NCI-H748 (cell line): ENCODE measurements around the gene NCKIPSD.

Experiments used
- DNase-seq: peaks from one replicate; lab custom pipeline; 2025; ENCODE audit not compliant: unreplicated experiment; lab: John Stamatoyannopoulos, UW

The NCKIPSD gene

DNA sequence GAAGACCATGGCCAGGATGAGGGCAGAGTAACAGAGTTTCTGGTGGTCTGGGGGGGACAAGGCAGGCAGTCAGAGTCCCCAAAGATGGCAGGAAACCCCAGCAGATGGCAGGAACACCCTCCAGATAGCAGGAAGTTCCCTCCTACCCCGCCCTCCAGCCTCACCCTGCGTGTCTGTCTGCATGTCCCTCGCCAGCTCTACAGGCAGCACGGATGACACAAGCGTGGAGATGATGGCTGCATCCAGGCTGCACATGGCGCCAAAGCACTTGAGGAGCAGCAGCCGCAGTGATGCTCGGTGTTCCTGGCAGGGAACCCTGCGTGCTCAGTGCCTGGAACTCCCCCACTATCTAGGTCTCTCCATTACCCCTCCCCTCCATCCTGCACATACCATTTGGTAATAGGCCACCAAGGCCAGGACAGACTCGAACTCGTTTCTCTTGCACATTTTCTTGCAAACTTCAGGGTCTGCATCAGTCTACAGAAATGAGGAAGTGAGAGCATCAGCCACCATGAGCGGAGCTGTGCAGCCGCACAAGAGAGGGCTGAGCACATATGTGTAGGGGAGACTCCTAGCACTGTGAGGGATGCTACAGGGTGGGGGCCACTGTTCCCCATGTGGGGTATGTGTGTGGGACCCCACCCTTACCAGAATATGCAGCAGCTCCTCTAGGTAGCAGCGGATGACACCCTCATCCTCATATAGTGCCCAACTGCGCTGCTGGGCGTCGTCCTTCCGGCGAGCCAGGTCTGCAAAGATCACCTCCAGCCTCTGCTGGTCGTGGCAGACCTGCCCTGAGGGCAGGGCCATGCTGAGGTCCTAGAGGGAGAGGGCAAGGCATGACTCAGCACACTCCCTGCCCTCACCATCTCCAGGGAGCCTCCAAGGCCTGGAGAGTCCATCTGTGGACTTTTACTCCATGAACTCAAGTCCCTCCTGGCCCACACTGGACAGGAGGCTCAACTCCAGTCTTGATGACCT is 6.0 kb downstream of the NCKIPSD start:
- DNase-seq: no peak

DNA sequence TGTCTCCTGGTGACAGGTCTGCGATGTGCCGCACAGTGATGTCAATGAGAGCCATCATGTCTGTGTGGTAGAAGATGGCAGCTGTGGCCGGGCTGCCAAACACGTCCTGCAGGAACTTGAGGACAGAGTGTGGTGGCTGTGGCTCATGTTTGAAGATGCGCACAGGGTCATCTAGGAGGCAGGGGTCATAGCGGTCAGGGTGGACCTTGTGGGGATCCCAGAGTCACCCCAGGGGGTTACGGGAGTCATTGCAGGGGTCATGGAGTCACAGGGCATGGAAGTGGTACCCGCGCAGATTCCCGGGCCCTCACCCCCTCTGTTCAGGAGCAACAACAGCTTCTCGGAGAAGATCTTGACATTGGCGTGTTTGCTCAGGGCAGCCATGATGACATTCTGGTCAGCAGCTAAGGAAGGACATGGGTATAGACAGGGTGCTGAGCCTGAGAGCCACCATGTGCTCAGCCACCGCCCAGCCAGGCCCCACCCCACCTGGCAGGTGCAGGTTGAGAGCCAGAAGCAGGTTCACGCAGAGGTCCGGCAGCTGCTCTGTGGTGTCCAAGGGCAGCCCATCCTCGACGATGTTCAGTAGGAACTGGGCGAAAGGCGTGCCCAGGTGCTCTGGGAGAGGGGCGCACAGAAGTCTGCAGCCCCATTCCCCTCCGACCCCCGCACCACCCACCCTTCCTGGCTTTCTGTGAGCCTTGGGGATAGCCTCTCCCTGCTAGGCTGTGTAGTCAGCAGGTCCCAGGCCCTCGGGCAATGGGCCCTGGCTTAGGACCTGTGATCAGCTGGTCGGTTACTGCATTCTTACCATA is 6.9 kb downstream of the NCKIPSD start:
- DNase-seq: no peak

GRCh38 chr3:48678056-48678455 is 7.7 kb downstream of the NCKIPSD start:
- no peak for DNase-seq

GRCh38 chr3:48674505-48674904 is 11.2 kb downstream of the NCKIPSD start:
- no peak for DNase-seq

GRCh38 chr3:48672522-48672921 is 13.2 kb downstream of the NCKIPSD start:
- no peak for DNase-seq

GRCh38 chr3:48664929-48665328 is 20.8 kb downstream of the NCKIPSD start:
- DNase-seq: no peak

- DNase-seq: no peak
Observed at GRCh38 chr3:48664313-48664644, 21.4 kb downstream of the NCKIPSD start.

GRCh38 chr3:48663489-48664312 is 22.0 kb downstream of the NCKIPSD start:
- DNase-seq: peak; percentile 97

DNA sequence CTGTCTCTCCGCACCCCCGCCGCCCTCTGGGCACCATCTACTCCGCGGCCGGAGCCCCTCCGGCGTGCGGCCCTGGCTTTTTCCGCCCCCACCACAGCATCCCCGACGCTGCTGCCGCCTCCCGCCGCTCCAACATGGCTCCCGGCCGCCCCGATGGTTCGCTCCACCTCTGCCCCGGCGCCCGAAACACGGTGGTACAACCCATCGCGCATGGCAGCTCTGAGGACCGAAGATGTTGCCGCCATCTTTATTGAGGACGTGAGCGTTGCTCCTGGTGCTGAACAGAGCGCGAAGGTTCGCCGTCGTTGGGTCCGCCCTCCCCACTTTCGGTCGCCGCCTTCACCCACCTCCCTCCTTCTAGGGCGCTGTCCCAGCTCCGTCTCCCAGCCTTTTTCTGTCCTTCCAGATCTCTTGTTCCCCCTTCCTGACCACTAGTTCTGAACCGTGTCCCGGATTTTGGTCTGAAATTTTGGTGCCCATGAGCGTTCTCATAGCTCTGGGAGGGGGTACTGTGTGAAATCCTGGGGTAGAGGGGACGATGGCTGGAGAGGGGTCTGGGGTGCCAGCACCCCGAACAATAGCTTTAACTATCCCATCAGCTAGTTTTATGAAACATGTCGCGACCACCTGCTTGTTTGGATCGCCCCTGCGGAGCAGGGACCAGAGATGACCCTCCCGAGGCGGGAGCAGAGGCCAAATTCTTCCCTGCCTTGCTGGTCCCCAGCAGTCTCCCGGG is 22.8 kb downstream of the NCKIPSD start, which contains the start of gene CELSR3:
Gene CELSR3 (minus strand): TSS at position 134 of the 736 bp plus-strand sequence. CDS start 252 bp downstream, outside the sequence.
- peak; percentile 92 for DNase-seq

- DNase-seq: no peak
Observed at GRCh38 chr3:48662145-48662752, 23.5 kb downstream of the NCKIPSD start.

DNA sequence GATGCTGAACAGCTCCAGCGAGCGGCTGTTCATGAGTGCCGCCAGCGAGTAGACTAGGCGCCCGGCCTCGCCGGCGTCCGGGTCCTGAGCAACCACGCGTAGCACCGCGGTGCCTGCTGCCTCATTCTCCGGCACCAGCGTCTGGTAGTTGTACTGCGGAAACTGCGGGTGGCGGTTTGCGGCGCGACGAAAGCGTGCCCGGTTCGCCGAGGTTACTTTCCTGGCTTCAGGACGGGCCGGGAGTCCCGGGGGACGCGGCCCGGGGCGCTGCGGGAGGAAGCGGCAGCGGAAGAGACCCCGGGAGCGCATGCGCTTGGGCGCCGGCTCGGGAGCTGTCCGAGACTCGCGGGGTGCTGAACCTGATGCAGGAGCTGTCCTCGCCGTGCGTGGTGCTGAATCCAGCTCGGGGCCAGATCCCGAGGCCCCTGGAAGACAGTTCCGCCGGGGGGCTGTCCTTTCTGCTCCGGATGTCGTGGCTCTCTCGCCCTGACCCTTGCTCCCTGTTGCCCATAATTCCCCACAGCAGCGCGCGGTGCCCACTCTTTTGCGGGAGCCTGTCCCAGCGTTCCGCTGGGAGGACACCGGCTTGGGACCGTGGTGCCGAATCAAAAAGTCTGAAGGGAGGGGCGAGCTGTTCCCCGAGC is 24.1 kb downstream of the NCKIPSD start:
- DNase-seq: no peak

DNA sequence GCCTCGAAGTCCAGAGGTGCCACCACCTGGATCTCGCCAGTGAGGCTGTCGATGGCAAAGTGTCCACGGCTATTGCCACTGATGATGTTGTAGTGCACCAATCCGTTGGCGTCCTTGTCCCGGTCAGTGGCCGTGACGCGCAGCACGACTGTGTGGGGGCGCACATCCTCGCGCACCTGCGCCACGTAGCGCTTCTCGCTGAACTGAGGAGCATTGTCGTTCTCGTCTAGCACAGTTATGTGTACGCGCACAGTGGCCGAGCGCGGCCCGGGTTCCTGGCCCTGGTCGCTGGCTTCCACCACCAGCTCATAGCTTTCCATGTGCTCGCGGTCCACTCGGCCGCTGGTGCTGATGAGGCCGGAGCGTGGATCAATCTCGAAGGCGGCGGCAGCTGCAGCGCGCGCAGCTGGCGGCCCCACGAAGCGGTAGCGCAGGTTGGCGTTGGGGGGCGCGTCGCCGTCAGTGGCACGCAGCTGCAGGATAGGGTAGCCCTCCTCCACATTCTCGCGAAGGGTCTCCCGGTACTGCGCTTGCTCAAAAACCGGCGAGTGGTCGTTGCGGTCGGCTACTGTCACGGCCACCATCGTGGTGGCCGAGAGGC is 24.8 kb downstream of the NCKIPSD start:
- DNase-seq: no peak

GRCh38 chr3:48656841-48657281 is 28.9 kb downstream of the NCKIPSD start:
- no peak for DNase-seq

DNA sequence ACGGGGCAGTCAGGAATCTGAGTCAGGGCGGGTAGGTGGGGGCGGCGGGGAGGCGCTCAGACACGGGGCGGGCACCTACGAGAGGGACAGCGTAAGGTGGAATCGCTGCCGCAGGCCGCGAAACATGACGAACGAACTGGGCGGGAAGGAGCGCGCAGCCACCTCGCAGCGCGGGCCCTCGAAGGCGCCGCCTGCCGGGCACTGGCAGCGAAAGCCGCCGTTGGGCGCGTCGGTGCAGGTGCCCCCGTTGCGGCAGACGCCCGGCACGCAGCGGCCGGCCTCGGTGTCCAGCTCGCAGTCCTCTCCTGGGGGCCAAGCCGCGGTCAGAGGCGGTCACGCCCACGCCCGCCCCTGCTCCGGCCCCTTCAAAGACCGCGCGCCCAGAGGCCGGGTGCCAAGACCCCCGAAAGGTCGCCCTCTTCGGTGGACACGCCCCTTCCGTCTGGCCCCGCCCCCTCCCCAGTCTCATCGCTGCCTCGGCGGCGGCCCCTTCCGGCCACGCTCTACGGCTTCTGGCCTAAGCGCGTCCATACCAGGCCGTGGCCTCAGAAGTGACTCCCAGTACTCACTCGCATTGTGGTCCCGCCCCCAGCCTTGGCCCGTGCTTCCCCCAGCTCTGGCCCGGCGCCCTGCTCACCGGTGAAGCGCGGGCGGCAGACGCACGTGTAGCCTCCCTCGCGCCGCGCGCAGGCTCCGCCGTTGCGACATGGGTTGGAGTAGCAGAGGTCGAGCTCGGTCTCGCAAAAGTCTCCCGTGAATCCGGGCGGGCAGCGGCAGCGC is 29.5 kb downstream of the NCKIPSD start:
- DNase-seq: no peak

GRCh38 chr3:48655606-48656005 is 30.1 kb downstream of the NCKIPSD start:
- no peak for DNase-seq

- no peak for DNase-seq
Observed at GRCh38 chr3:48655063-48655462, 30.7 kb downstream of the NCKIPSD start.

- no peak for DNase-seq
Observed at GRCh38 chr3:48652923-48653715, 32.6 kb downstream of the NCKIPSD start.
